ENCODE measurements around the gene KCTD16. TPM values are rescaled to one million over a fixed set of nuclear protein-coding genes. Genes with fewer than 3 reads are reported as not detected.
A peak's percentile ranks its signal among the peaks of the same experiment; 100 is the strongest.

Gene KCTD16
- total and polyA plus RNA-seq, 8 donors = 0.57 to 6.6 (median 3.2) TPM

- TF ChIP-seq CTCF (IDR thresholded peaks at IDR 0.05) = no peak
- no peak for DNase-seq
- H3K4me1 ChIP-seq = no peaks in the 10 kb centered on the region
- no peak overlapping the region for H3K27ac ChIP-seq
- no peak overlapping the region for H3K4me3 ChIP-seq
- no peaks in the 10 kb centered on the region for H3K36me3 ChIP-seq
- ATAC-seq = no peak
- intact Hi-C loops (cut with DNase I) = loop anchor here in 1 of 3 donors (5.0 kb wide), 1 partner anchor 1035 kb away; no protein-coding TSS in a partner anchor
- no peaks in the 10 kb centered on the region for H3K9me3 ChIP-seq
- WGBS, 2 donors = 30 to 34% methylated on average over 10 of the region's 10 CpGs
- H3K27me3 ChIP-seq = no peaks in the 10 kb centered on the region
- FAIRE-seq = no peak
Measured at GRCh38 chr5:144202072-144202471, 31.4 kb downstream of the KCTD16 start.

GRCh38 chr5:144202726-144203125, 32.1 kb downstream of the KCTD16 start:
- WGBS, 2 donors = 90 to 92% methylated on average over 1 of the region's 1 CpG
- no peaks in the 10 kb centered on the region for H3K9me3 ChIP-seq
- H3K4me1 ChIP-seq = no peaks in the 10 kb centered on the region
- TF ChIP-seq CTCF (IDR thresholded peaks at IDR 0.05) = no peak
- H3K4me3 ChIP-seq = no peak overlapping the region
- ATAC-seq = no peak
- no peak for FAIRE-seq
- no peak for DNase-seq
- intact Hi-C loops (cut with DNase I) = loop anchor here in 1 of 3 donors (5.0 kb wide), 1 partner anchor 1035 kb away; no protein-coding TSS in a partner anchor
- no peak overlapping the region for H3K27ac ChIP-seq
- H3K27me3 ChIP-seq = no peaks in the 10 kb centered on the region
- no peaks in the 10 kb centered on the region for H3K36me3 ChIP-seq

- peak; percentile 97 for FAIRE-seq
- no peaks in the 10 kb centered on the region for H3K9me3 ChIP-seq
- 31 to 35% methylated on average over 10 of the region's 10 CpGs for WGBS, 2 donors
Measured at GRCh38 chr5:144203750-144204596, 33.3 kb downstream of the KCTD16 start.

GRCh38 chr5:144205141-144205551, 34.5 kb downstream of the KCTD16 start:
- peak; percentile 66 to 80 (median 72) for ATAC-seq
- Histone ChIP-seq H3K27ac (peak overlapping the region in 2 of 4 donors; percentile 42 to 60), H3K4me3 (peak overlapping the region; percentile 23 to 57 (median 40)), H3K36me3 (no peaks in the 10 kb centered on the region), H3K27me3 (no peaks in the 10 kb centered on the region), H3K4me1 (peaks cover 0 to 9% (median 0%) of the 10 kb centered on the region in 3 donors), H3K9me3 (no peaks in the 10 kb centered on the region)
- DNase-seq = peak; percentile 31 to 75 (median 54)
- no peak for TF ChIP-seq CTCF (IDR thresholded peaks at IDR 0.05)
- intact Hi-C loops (cut with DNase I) = no loop called here
- WGBS, 2 donors = 0 to 1% methylated on average over 31 of the region's 31 CpGs
- FAIRE-seq = no peak

More at GRCh38 chr5:144203750-144204596, 33.3 kb downstream of the KCTD16 start:
- peak in 3 of 6 donors; percentile 23 to 64 (median 26) for DNase-seq
- peak; percentile 60 to 89 (median 78) for TF ChIP-seq CTCF (IDR thresholded peaks at IDR 0.05)
- H3K4me3 ChIP-seq = no peak overlapping the region
- H3K27ac ChIP-seq = no peak overlapping the region
- peak; percentile 64 to 81 (median 78) for ATAC-seq
- no peaks in the 10 kb centered on the region for H3K36me3 ChIP-seq
- peaks cover 0 to 6% (median 0%) of the 10 kb centered on the region in 3 donors for H3K4me1 ChIP-seq
- intact Hi-C loops (cut with DNase I) = loop anchor here in 1 of 3 donors (5.0 kb wide), 1 partner anchor 1033 kb away; no protein-coding TSS in a partner anchor
- no peaks in the 10 kb centered on the region for H3K27me3 ChIP-seq
